Panc1 (cell line): Measurements from ENCODE around the gene RTL1.

ENCODE experiments used
- TF ChIP-seq, protein P1 (sequence below): fragments of 450-650 bp; IDR thresholded peaks from 2 replicates; pipeline ENCODE4 v1.5.1; 2017; ENCODE audit warnings: mild to moderate bottlenecking
- TF ChIP-seq, protein P2 (sequence below), 2 experiments: IDR thresholded peaks; 2 replicates each; pipeline ENCODE4 v1.6.1; 2011 to 2012; ENCODE audit warnings: low read depth in 2 of 2, control low read depth in 1 of 2, low read length in 1 of 2, mild to moderate bottlenecking in 1 of 2, moderate library complexity in 1 of 2; ENCODE audit not compliant: insufficient read depth in 1 of 2

DNA sequence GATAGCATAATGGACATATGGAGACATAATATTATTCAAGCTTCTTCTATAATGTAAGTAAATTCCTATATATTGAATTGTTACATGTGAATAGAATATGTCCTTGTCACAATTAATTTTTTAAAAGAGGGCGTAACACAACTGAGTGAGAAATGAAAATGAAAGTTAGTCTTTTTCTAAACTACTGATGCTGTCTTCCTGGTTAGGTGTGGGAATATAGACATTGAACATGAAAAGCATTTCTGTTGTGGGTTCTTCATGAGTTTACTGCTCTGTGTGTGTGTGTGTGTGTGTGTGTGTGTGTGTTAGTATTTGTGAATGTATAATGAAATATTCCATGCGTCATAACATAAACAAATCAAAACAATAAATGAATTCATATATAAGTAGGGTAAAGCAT is 40.5 kb upstream of the RTL1 start:
- TF ChIP-seq, protein P1, sequence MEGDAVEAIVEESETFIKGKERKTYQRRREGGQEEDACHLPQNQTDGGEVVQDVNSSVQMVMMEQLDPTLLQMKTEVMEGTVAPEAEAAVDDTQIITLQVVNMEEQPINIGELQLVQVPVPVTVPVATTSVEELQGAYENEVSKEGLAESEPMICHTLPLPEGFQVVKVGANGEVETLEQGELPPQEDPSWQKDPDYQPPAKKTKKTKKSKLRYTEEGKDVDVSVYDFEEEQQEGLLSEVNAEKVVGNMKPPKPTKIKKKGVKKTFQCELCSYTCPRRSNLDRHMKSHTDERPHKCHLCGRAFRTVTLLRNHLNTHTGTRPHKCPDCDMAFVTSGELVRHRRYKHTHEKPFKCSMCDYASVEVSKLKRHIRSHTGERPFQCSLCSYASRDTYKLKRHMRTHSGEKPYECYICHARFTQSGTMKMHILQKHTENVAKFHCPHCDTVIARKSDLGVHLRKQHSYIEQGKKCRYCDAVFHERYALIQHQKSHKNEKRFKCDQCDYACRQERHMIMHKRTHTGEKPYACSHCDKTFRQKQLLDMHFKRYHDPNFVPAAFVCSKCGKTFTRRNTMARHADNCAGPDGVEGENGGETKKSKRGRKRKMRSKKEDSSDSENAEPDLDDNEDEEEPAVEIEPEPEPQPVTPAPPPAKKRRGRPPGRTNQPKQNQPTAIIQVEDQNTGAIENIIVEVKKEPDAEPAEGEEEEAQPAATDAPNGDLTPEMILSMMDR, result no peak
- TF ChIP-seq, protein P2, sequence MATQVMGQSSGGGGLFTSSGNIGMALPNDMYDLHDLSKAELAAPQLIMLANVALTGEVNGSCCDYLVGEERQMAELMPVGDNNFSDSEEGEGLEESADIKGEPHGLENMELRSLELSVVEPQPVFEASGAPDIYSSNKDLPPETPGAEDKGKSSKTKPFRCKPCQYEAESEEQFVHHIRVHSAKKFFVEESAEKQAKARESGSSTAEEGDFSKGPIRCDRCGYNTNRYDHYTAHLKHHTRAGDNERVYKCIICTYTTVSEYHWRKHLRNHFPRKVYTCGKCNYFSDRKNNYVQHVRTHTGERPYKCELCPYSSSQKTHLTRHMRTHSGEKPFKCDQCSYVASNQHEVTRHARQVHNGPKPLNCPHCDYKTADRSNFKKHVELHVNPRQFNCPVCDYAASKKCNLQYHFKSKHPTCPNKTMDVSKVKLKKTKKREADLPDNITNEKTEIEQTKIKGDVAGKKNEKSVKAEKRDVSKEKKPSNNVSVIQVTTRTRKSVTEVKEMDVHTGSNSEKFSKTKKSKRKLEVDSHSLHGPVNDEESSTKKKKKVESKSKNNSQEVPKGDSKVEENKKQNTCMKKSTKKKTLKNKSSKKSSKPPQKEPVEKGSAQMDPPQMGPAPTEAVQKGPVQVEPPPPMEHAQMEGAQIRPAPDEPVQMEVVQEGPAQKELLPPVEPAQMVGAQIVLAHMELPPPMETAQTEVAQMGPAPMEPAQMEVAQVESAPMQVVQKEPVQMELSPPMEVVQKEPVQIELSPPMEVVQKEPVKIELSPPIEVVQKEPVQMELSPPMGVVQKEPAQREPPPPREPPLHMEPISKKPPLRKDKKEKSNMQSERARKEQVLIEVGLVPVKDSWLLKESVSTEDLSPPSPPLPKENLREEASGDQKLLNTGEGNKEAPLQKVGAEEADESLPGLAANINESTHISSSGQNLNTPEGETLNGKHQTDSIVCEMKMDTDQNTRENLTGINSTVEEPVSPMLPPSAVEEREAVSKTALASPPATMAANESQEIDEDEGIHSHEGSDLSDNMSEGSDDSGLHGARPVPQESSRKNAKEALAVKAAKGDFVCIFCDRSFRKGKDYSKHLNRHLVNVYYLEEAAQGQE (IDR thresholded peaks at IDR 0.05; ENCODE audit: insufficient read depth in 1 of 2, low read depth in 2 of 2, low read length in 1 of 2), result no peak
